OCI-LY7 (cell line): ENCODE measurements around the gene OR2AP1. TPM values are rescaled to one million over a fixed set of nuclear protein-coding genes. Genes with fewer than 3 reads are reported as not detected.

Experiments
- BruUV-seq: library from RNA; stranded (reverse); fragments of 400-500 nt; replicated peaks from 2 replicates; lab custom pipeline; 2021; lab: Mats Ljungman, UMichigan
- CTCF ChIA-PET: fragments of 300-600 bp; sonication (Branson Sonifier 250); formaldehyde crosslinking; loops from one replicate; lab custom pipeline; 2022; ENCODE audit warnings: antibody characterized with exemption; ENCODE audit not compliant: unreplicated experiment; lab: Charles Lee
- POLR2A ChIA-PET: fragments of 300-600 bp; sonication (Branson Sonifier 250); formaldehyde crosslinking; loops from one replicate; lab custom pipeline; 2022; ENCODE audit warnings: antibody characterized with exemption; lab: Charles Lee
- DNase-seq: peaks from one replicate; pipeline ENCODE4 v3.0.0-alpha.2; 2015; ENCODE audit warnings: low spot score
- H2AFZ ChIP-seq: fragments of 200-600 bp; sonication (generic), shearing (Covaris generic); 2 replicates; pipeline ENCODE4 v1.6.1; 2014; ENCODE audit warnings: mild to moderate bottlenecking, antibody characterized with exemption, low read length, moderate library complexity
- H3K27ac ChIP-seq: fragments of 200-600 bp; sonication (generic); 2 replicates; pipeline ENCODE4 v1.5.1; 2014; ENCODE audit warnings: mixed run types, low read depth, mild to moderate bottlenecking, moderate library complexity, low read length, inconsistent platforms; ENCODE audit not compliant: poor library complexity, severe bottlenecking
- H3K36me3 ChIP-seq: fragments of 200-600 bp; sonication (generic); 2 replicates; pipeline ENCODE4 v1.6.1; 2014; ENCODE audit warnings: mild to moderate bottlenecking, antibody characterized with exemption, low read length, moderate library complexity, mixed read lengths; ENCODE audit not compliant: insufficient read depth
- H3K4me1 ChIP-seq: fragments of 200-600 bp; sonication (generic); 2 replicates; pipeline ENCODE4 v1.5.1; 2014; ENCODE audit warnings: mild to moderate bottlenecking, low read length; ENCODE audit not compliant: insufficient read depth, poor library complexity, severe bottlenecking
- H3K4me2 ChIP-seq: fragments of 200-600 bp; sonication (generic); 2 replicates; pipeline ENCODE4 v1.6.1; 2014; ENCODE audit warnings: mild to moderate bottlenecking, low read length
- H3K4me3 ChIP-seq: fragments of 200-600 bp; sonication (generic); 2 replicates; pipeline ENCODE4 v1.5.1; 2014; ENCODE audit warnings: mild to moderate bottlenecking, low read depth, low read length; ENCODE audit not compliant: poor library complexity, severe bottlenecking
- H3K79me2 ChIP-seq: fragments of 200-600 bp; sonication (generic); 2 replicates; pipeline ENCODE4 v1.6.1; 2016; ENCODE audit warnings: low read depth, mild to moderate bottlenecking, low read length, moderate library complexity, mixed read lengths; ENCODE audit not compliant: insufficient read depth
- H3K9me2 ChIP-seq: fragments of 200-600 bp; sonication (generic); 2 replicates; pipeline ENCODE4 v1.6.1; 2016; ENCODE audit warnings: mild to moderate bottlenecking, low read length, mixed read lengths; ENCODE audit not compliant: insufficient read depth
- H3K9me3 ChIP-seq: fragments of 200-600 bp; sonication (generic); 2 replicates; pipeline ENCODE4 v1.6.1; 2014; ENCODE audit warnings: mild to moderate bottlenecking, mixed run types, low read length, mixed read lengths
- H4K20me1 ChIP-seq: fragments of 200-600 bp; sonication (generic); 2 replicates; pipeline ENCODE4 v1.6.1; 2014; ENCODE audit warnings: mild to moderate bottlenecking, antibody characterized with exemption, low read length, moderate library complexity, mixed read lengths; ENCODE audit not compliant: insufficient read depth
- EZH2phosphoT487 ChIP-seq: fragments of 200-600 bp; sonication (generic); IDR thresholded peaks from 2 replicates; pipeline ENCODE4 v1.6.1; 2018; ENCODE audit warnings: low read depth, borderline replicate concordance, mild to moderate bottlenecking, mixed run types, antibody characterized with exemption, low read length, moderate library complexity, mixed read lengths
- intact Hi-C: fragments of 100-400 bp; cut with micrococcal nuclease; formaldehyde crosslinking; loops from one replicate; pipeline ENCODE4 v1.10.0; 2022; ENCODE audit not compliant: unreplicated experiment
- total RNA-seq, 2 experiments: library from RNA; depleted of rRNA in 1 of 2; stranded (reverse); fragments of >200 nt in 1 of 2; shearing (Covaris generic) in 1 of 2; gene quantifications; 2 replicates each; pipeline ENCODE4 v1.2.3, GENCODE V29; 2014 to 2022
- TF ChIP-seq, protein P1 (sequence below): fragments of 200-600 bp; sonication (generic); conservative IDR thresholded peaks from 2 replicates; pipeline ENCODE4 v1.5.1; 2014; ENCODE audit warnings: mild to moderate bottlenecking, antibody characterized with exemption, low read length, moderate library complexity, mixed read lengths

Gene OR2AP1
- total RNA-seq, 2 experiments from 2014 or later: not detected

DNA sequence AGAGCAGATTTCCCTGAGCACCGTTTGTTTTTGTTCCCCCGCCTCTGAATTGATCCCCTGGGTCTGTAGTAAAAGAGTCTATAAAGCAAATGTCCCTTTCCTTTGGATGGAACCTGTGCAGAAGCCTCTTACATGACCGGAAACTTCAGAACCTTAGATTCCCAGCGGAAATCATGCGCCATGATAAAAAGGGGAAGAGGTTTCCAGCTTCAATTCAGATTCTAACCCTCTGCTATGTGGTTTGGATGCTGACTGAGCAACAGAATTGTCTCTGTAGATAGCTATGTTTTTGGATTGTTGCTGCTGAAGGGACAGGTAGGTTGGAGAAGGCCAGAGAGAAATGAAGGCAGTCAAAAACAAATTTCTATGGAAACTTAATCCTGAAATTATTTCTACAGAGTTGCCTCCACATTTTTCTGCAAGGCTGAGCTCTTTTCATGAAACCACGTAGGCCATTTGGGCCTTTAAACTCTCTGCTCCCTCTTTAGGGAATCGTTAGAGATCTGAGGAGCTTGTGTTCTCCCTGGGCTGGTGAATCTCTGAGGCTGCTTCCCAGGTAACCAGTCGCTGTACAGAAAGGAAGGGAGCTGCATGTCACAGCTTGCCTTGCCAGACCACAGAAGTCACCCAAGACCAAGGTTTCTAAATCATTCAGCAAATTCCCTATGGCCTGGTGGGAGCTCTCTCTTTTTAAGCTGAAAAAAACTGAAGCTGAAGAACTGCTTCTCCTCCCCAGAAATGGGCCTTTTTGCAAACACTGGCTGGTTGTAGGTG, 35.7 kb downstream of the OR2AP1 start:
- intact Hi-C loops: no loop called here
- TF ChIP-seq, protein P1, sequence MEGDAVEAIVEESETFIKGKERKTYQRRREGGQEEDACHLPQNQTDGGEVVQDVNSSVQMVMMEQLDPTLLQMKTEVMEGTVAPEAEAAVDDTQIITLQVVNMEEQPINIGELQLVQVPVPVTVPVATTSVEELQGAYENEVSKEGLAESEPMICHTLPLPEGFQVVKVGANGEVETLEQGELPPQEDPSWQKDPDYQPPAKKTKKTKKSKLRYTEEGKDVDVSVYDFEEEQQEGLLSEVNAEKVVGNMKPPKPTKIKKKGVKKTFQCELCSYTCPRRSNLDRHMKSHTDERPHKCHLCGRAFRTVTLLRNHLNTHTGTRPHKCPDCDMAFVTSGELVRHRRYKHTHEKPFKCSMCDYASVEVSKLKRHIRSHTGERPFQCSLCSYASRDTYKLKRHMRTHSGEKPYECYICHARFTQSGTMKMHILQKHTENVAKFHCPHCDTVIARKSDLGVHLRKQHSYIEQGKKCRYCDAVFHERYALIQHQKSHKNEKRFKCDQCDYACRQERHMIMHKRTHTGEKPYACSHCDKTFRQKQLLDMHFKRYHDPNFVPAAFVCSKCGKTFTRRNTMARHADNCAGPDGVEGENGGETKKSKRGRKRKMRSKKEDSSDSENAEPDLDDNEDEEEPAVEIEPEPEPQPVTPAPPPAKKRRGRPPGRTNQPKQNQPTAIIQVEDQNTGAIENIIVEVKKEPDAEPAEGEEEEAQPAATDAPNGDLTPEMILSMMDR: no peak
- TF ChIP-seq EZH2phosphoT487: no peak
- H3K27ac ChIP-seq: no peak overlapping the region
- no peak overlapping the region for H2AFZ ChIP-seq
- DNase-seq: no peak
- BruUV-seq: no TSS peak
- H3K4me1 ChIP-seq: no peaks in the 10 kb centered on the region
- no peaks in the 10 kb centered on the region for H3K36me3 ChIP-seq
- CTCF ChIA-PET: no interaction called here
- no peaks in the 10 kb centered on the region for H3K9me3 ChIP-seq
- H3K4me2 ChIP-seq: no peak overlapping the region
- POLR2A ChIA-PET: interaction anchor here (1.0 kb wide), 1 partner anchor 484 kb away, joined by 3 read pairs; no protein-coding TSS in a partner anchor
- no peak overlapping the region for H3K4me3 ChIP-seq
- no peaks in the 10 kb centered on the region for H4K20me1 ChIP-seq
- no peaks in the 10 kb centered on the region for H3K79me2 ChIP-seq
- H3K9me2 ChIP-seq: no peaks in the 10 kb centered on the region

DNA sequence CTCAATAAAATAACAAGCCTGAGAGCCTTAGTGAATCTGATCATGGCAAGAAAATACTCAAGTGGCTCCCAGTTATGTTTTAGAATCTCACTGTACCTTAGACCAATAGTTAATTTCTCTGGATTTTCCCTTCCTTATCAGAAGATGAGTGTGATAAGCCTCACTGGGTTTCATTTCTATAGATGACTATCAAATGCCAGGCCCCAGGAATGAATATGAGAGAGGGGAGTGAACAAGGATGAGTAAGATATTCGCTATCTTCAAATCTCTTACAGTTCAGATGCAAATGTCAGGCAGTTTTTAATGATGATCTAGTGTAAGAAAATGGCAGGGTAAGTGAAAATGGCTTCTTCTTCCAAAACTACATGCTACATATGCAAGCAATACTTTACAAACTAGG, 38.3 kb downstream of the OR2AP1 start:
- no peaks in the 10 kb centered on the region for H3K9me3 ChIP-seq
- H3K27ac ChIP-seq: no peak overlapping the region
- intact Hi-C loops: no loop called here
- no peak overlapping the region for H3K4me3 ChIP-seq
- DNase-seq: no peak
- POLR2A ChIA-PET: no interaction called here
- no peaks in the 10 kb centered on the region for H3K36me3 ChIP-seq
- H3K4me1 ChIP-seq: no peaks in the 10 kb centered on the region
- H4K20me1 ChIP-seq: no peaks in the 10 kb centered on the region
- no peak overlapping the region for H3K4me2 ChIP-seq
- H3K79me2 ChIP-seq: no peaks in the 10 kb centered on the region
- TF ChIP-seq EZH2phosphoT487: no peak
- TF ChIP-seq, protein P1: no peak
- CTCF ChIA-PET: no interaction called here
- no peak overlapping the region for H2AFZ ChIP-seq
- BruUV-seq: no TSS peak
- no peaks in the 10 kb centered on the region for H3K9me2 ChIP-seq

DNA sequence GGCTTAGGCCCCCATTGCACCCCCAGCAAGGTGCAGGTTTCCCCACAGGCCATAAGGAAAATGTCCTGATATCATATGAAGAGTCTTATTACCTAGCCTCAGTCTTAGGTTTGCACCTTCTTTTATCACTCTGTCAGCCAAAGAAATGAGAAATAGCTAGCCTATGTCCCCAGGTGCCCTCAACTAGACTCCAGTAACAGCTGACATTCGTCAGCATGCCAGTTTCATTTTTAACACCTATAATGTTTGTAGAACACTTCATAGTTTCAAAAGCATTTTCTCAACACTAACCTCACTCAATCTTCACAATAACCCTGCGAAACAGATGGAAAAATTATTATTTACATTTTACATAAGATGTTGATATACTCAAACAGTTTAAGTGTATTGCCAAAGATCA, 40.4 kb downstream of the OR2AP1 start:
- intact Hi-C loops: no loop called here
- Histone ChIP-seq H2AFZ (no peak overlapping the region), H3K4me2 (no peak overlapping the region), H3K79me2 (no peaks in the 10 kb centered on the region), H3K9me3 (no peaks in the 10 kb centered on the region; the same call in 1 of the 2 replicates), H3K4me3 (no peak overlapping the region), H3K9me2 (no peaks in the 10 kb centered on the region), H3K27ac (no peak overlapping the region), H3K36me3 (no peaks in the 10 kb centered on the region), H3K4me1 (no peaks in the 10 kb centered on the region), H4K20me1 (no peaks in the 10 kb centered on the region)
- CTCF ChIA-PET: no interaction called here
- POLR2A ChIA-PET: no interaction called here
- DNase-seq: no peak
- TF ChIP-seq EZH2phosphoT487: no peak
- TF ChIP-seq, protein P1: no peak
- BruUV-seq: no TSS peak
